ENCODE data around the gene TNFAIP1. TPM values are rescaled to one million over a fixed set of nuclear protein-coding genes. Genes with fewer than 3 reads are reported as not detected.

Gene TNFAIP1
- total RNA-seq, 1 donor from 2014 or later: 18.9 TPM

DNA sequence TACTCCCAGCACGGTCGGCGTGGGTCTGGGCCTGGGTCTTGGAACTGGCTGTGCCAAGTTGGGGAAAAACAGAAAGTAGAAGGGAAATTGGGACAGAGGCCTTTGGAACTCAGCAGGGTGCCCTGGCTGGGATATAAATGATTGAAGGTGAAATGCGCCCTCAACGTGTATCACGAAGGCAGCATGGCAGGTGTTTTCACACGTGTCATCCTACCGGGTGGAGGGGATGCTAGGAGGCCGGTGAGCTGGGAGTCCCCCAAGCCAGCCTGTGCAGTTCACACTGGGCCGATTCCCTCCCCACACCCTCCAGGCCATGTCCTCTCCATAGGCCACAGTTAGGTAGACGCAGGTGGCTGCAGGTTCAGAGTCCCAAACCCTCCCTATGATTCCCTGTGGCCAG lies 6.0 kb downstream of the TNFAIP1 start:
- CTCF ChIA-PET: no interaction called here
- H3K9me3 Mint-ChIP-seq: no peaks in the 10 kb centered on the region
- H3K36me3 Mint-ChIP-seq (ENCODE audit: low read depth): peaks cover 61% of the 10 kb centered on the region
- POLR2A ChIA-PET: no interaction called here
- DNase-seq (no peak), ATAC-seq (ENCODE audit: low read depth) (no peak)
- peaks cover 16% of the 10 kb centered on the region for H3K4me1 Mint-ChIP-seq
- H3K27me3 Mint-ChIP-seq: no peaks in the 10 kb centered on the region
- H3K27ac Mint-ChIP-seq: no peak overlapping the region
- intact Hi-C loops (cut with micrococcal nuclease): no loop called here
- H3K4me3 Mint-ChIP-seq: no peak overlapping the region
- TF ChIP-seq, protein P1, sequence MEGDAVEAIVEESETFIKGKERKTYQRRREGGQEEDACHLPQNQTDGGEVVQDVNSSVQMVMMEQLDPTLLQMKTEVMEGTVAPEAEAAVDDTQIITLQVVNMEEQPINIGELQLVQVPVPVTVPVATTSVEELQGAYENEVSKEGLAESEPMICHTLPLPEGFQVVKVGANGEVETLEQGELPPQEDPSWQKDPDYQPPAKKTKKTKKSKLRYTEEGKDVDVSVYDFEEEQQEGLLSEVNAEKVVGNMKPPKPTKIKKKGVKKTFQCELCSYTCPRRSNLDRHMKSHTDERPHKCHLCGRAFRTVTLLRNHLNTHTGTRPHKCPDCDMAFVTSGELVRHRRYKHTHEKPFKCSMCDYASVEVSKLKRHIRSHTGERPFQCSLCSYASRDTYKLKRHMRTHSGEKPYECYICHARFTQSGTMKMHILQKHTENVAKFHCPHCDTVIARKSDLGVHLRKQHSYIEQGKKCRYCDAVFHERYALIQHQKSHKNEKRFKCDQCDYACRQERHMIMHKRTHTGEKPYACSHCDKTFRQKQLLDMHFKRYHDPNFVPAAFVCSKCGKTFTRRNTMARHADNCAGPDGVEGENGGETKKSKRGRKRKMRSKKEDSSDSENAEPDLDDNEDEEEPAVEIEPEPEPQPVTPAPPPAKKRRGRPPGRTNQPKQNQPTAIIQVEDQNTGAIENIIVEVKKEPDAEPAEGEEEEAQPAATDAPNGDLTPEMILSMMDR (IDR thresholded peaks at IDR 0.05): no peak

- peaks cover 69% of the 10 kb centered on the region for H3K36me3 Mint-ChIP-seq (ENCODE audit: low read depth)
- ATAC-seq (ENCODE audit: low read depth): no peak
- DNase-seq: no peak
- H3K4me1 Mint-ChIP-seq: peaks cover 8% of the 10 kb centered on the region
- no peaks in the 10 kb centered on the region for H3K27me3 Mint-ChIP-seq
- intact Hi-C loops (cut with micrococcal nuclease): no loop called here
- H3K4me3 Mint-ChIP-seq: no peak overlapping the region
- CTCF ChIA-PET: no interaction called here
- H3K9me3 Mint-ChIP-seq: no peaks in the 10 kb centered on the region
- POLR2A ChIA-PET: no interaction called here
- H3K27ac Mint-ChIP-seq: no peak overlapping the region
- TF ChIP-seq, protein P1 (IDR thresholded peaks at IDR 0.05): no peak
Observed at GRCh38 chr17:28342313-28342712, 6.8 kb downstream of the TNFAIP1 start.

DNA sequence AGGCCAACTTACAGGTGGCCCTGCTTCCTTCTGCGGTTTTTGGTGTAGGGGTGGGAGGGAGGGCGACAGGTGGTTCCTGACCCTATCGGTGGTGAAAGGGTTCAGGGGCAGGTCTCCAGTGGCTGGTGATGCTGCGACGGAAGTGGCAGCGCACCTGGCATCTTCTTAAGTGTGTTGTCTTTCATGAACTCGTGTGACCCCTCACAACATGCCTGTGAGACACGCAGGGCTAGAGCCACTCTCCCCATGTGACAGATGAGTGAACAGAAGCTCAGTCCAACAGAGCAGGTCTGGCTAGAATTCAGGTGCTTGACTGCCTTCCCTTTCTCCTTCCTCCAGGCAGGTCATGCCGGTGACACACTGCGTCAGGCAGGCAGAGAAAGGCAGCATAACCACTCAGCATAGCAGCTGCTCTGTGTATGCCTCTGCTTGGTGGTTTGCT lies 8.0 kb downstream of the TNFAIP1 start:
- ATAC-seq (ENCODE audit: low read depth): no peak
- Mint-ChIP-seq H3K36me3 (ENCODE audit: low read depth) (peaks cover 81% of the 10 kb centered on the region), H3K4me3 (no peak overlapping the region), H3K27ac (no peak overlapping the region), H3K27me3 (no peaks in the 10 kb centered on the region), H3K9me3 (no peaks in the 10 kb centered on the region), H3K4me1 (peaks cover 2% of the 10 kb centered on the region)
- ChIA-PET POLR2A (no interaction called here), CTCF (no interaction called here)
- TF ChIP-seq, protein P1 (IDR thresholded peaks at IDR 0.05): no peak
- no peak for DNase-seq
- intact Hi-C loops (cut with micrococcal nuclease): no loop called here

DNA sequence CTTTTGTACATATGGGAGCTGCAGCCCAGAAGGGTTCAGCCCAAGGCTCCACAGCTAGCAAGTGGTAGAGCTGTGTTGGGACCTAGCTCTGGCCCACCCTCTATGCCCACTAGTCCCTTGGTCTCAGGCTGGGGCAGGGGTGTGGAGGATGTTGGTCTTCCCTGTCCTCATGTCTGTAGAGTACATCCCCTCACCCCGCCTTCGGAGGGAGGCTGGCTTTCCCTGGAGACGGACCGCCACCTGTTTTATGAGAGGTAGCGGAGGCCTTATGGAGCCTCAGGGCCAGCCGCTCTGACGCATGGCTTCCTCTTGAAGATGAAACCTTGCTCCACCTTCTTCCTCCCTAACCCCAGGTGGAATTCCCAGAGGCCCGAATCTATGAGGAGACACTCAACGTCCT lies 8.4 kb downstream of the TNFAIP1 start:
- TF ChIP-seq, protein P1 (IDR thresholded peaks at IDR 0.05): no peak
- no peak for ATAC-seq (ENCODE audit: low read depth)
- no peak for DNase-seq
- H3K36me3 Mint-ChIP-seq (ENCODE audit: low read depth): peaks cover 86% of the 10 kb centered on the region
- intact Hi-C loops (cut with micrococcal nuclease): no loop called here
- H3K27ac Mint-ChIP-seq: no peak overlapping the region
- H3K4me3 Mint-ChIP-seq: no peak overlapping the region
- ChIA-PET POLR2A (no interaction called here), CTCF (no interaction called here)
- H3K27me3 Mint-ChIP-seq: no peaks in the 10 kb centered on the region
- no peaks in the 10 kb centered on the region for H3K9me3 Mint-ChIP-seq
- peaks cover 2% of the 10 kb centered on the region for H3K4me1 Mint-ChIP-seq

GRCh38 chr17:28344435-28344901 lies 8.9 kb downstream of the TNFAIP1 start:
- no peak overlapping the region for H3K4me3 Mint-ChIP-seq
- no peak overlapping the region for H3K27ac Mint-ChIP-seq
- no peaks in the 10 kb centered on the region for H3K27me3 Mint-ChIP-seq
- no peak for DNase-seq
- H3K9me3 Mint-ChIP-seq: no peaks in the 10 kb centered on the region
- peaks cover 85% of the 10 kb centered on the region for H3K36me3 Mint-ChIP-seq (ENCODE audit: low read depth)
- ATAC-seq (ENCODE audit: low read depth): no peak
- ChIA-PET POLR2A (interaction anchor here (1.2 kb wide), 2 partner anchors 8 to 13 kb away, joined by 3 read pairs; partner anchors contain the start of genes POLDIP2 and TNFAIP1), CTCF (no interaction called here)
- intact Hi-C loops (cut with micrococcal nuclease): no loop called here
- H3K4me1 Mint-ChIP-seq: no peaks in the 10 kb centered on the region
- TF ChIP-seq, protein P1 (IDR thresholded peaks at IDR 0.05): no peak
